SH-SY5Y (cell line): Measurements from ENCODE around the gene ARHGAP26.

Source experiments
- GATA2 ChIP-seq: IDR thresholded peaks from 2 replicates; pipeline ENCODE4 v1.6.1; 2011; ENCODE audit warnings: mild to moderate bottlenecking, low read depth, low read length
- GATA3 ChIP-seq: IDR thresholded peaks from 2 replicates; pipeline ENCODE4 v1.6.1; 2011; ENCODE audit warnings: low read depth, mild to moderate bottlenecking, low read length, moderate library complexity

GRCh38 chr5:143237664-143238063 lies 467.5 kb downstream of the ARHGAP26 start:
- TF ChIP-seq GATA2 (no peak), GATA3 (no peak)
